ENCODE data around the gene HOXD12. TPM values are rescaled to one million over a fixed set of nuclear protein-coding genes. Genes with fewer than 3 reads are reported as not detected.

Gene HOXD12
- polyA plus RNA-seq, 1 donor (not counting 4 experiments of a cell fraction or from before 2014, with no cell fraction given): not detected

GRCh38 chr2:176098366-176099158 lies 1.0 kb upstream of the HOXD12 start:
- H3K79me2 ChIP-seq (ENCODE audit: control insufficient read depth, insufficient read depth, low read length): no peaks in the 10 kb centered on the region
- peaks cover 2% of the 10 kb centered on the region for H3K4me1 ChIP-seq (ENCODE audit: control insufficient read depth, extremely low read depth, insufficient read depth, low read length)
- FAIRE-seq (no peak), DNase-seq (ENCODE audit: low read depth, low spot score) (no peak)
- H3K27me3 ChIP-seq (ENCODE audit: control insufficient read depth, extremely low read depth, insufficient read depth, low read length): peaks cover 99% of the 10 kb centered on the region
- peaks cover 1% of the 10 kb centered on the region for H3K9me3 ChIP-seq (ENCODE audit: control insufficient read depth, low read depth, low read length)
- no peaks in the 10 kb centered on the region for H3K9me1 ChIP-seq (ENCODE audit: control insufficient read depth, extremely low read depth, insufficient read depth, low read length)
- H3K9ac ChIP-seq (ENCODE audit: control insufficient read depth, extremely low read depth, insufficient read depth, low read length): no peak overlapping the region
- no peak overlapping the region for H3K4me2 ChIP-seq (ENCODE audit: control insufficient read depth, extremely low read depth, insufficient read depth, low read depth, low read length)
- no peak for TF ChIP-seq EZH2 (IDR thresholded peaks at IDR 0.05; ENCODE audit: low read length)
- TF ChIP-seq CTCF (optimal IDR thresholded peaks at IDR 0.05 in 1 of 3, IDR thresholded peaks at IDR 0.05 in 1 of 3, conservative IDR thresholded peaks at IDR 0.05 in 1 of 3; ENCODE audit: extremely low read depth in 1 of 3, insufficient read depth in 2 of 3, low read length in 3 of 3): no peak
- H4K20me1 ChIP-seq (ENCODE audit: control insufficient read depth, extremely low read depth, insufficient read depth, low read length): peaks cover 3% of the 10 kb centered on the region
- dilution Hi-C loops (cut with MboI; ENCODE audit: extremely low pct_ligation_motif_present, low sequenced_read_pairs): no loop called here
- no peak overlapping the region for H3K27ac ChIP-seq (ENCODE audit: control insufficient read depth, insufficient read depth, low read length)
- H3K4me3 ChIP-seq (ENCODE audit: control insufficient read depth in 2 of 3, extremely low read depth in 1 of 3, insufficient read depth in 2 of 3, low read depth in 1 of 3, low read length in 3 of 3): no peak overlapping the region
- no peak overlapping the region for H2AFZ ChIP-seq (ENCODE audit: control insufficient read depth, low read length)
- H3K36me3 ChIP-seq (ENCODE audit: control insufficient read depth in 2 of 2, extremely low read depth in 1 of 2, insufficient read depth in 2 of 2, low read length in 2 of 2): no peaks in the 10 kb centered on the region

GRCh38 chr2:176099159-176099727 lies 352 bp upstream of the HOXD12 start:
- TF ChIP-seq EZH2 (IDR thresholded peaks at IDR 0.05; ENCODE audit: low read length) (no peak), CTCF (optimal IDR thresholded peaks at IDR 0.05 in 1 of 3, IDR thresholded peaks at IDR 0.05 in 1 of 3, conservative IDR thresholded peaks at IDR 0.05 in 1 of 3; ENCODE audit: extremely low read depth in 1 of 3, insufficient read depth in 2 of 3, low read length in 3 of 3) (no peak)
- Histone ChIP-seq H3K79me2 (ENCODE audit: control insufficient read depth, insufficient read depth, low read length) (no peaks in the 10 kb centered on the region), H3K36me3 (ENCODE audit: control insufficient read depth in 2 of 2, extremely low read depth in 1 of 2, insufficient read depth in 2 of 2, low read length in 2 of 2) (no peaks in the 10 kb centered on the region), H3K4me3 (ENCODE audit: control insufficient read depth in 2 of 3, extremely low read depth in 1 of 3, insufficient read depth in 2 of 3, low read depth in 1 of 3, low read length in 3 of 3) (no peak overlapping the region), H3K27me3 (ENCODE audit: control insufficient read depth, extremely low read depth, insufficient read depth, low read length) (peaks cover 99% of the 10 kb centered on the region), H2AFZ (ENCODE audit: control insufficient read depth, low read length) (no peak overlapping the region), H3K4me2 (ENCODE audit: control insufficient read depth, extremely low read depth, insufficient read depth, low read depth, low read length) (no peak overlapping the region), H4K20me1 (ENCODE audit: control insufficient read depth, extremely low read depth, insufficient read depth, low read length) (peaks cover 3% of the 10 kb centered on the region), H3K9me1 (ENCODE audit: control insufficient read depth, extremely low read depth, insufficient read depth, low read length) (no peaks in the 10 kb centered on the region), H3K9me3 (ENCODE audit: control insufficient read depth, low read depth, low read length) (no peaks in the 10 kb centered on the region), H3K4me1 (ENCODE audit: control insufficient read depth, extremely low read depth, insufficient read depth, low read length) (peaks cover 5% of the 10 kb centered on the region), H3K9ac (ENCODE audit: control insufficient read depth, extremely low read depth, insufficient read depth, low read length) (no peak overlapping the region), H3K27ac (ENCODE audit: control insufficient read depth, insufficient read depth, low read length) (no peak overlapping the region)
- dilution Hi-C loops (cut with MboI; ENCODE audit: extremely low pct_ligation_motif_present, low sequenced_read_pairs): no loop called here
- DNase-seq (ENCODE audit: low read depth, low spot score) (no peak), FAIRE-seq (no peak)

Data from keratinocyte (primary cell).